ENCODE data around the gene HGFAC.

HGFAC gene

GRCh38 chr4:3396600-3396999 lies 45.2 kb upstream of the HGFAC start:
- H3K9me3 ChIP-seq (ENCODE audit: control insufficient read depth, insufficient read depth, low read length): no peaks in the 10 kb centered on the region

GRCh38 chr4:3397128-3397527 lies 44.6 kb upstream of the HGFAC start:
- 0 out of 2 replicates have a peak, but pooled peaks cover 3% of the 10 kb centered on the region for H3F3A ChIP-seq (ENCODE audit: control insufficient read depth, insufficient read depth)
- no peaks in the 10 kb centered on the region for H3K9me3 ChIP-seq (ENCODE audit: control insufficient read depth, insufficient read depth, low read length)
- H3K9me2 ChIP-seq (replicated peaks; ENCODE audit: control insufficient read depth, low read length): no peaks in the 10 kb centered on the region
- H3K27me3 ChIP-seq (ENCODE audit: control insufficient read depth, low read length): peaks cover 4% of the 10 kb centered on the region; the same call in 1 of the 2 replicates
- H3K36me3 ChIP-seq (ENCODE audit: control insufficient read depth, low read length): no peaks in the 10 kb centered on the region
- H3K4me3 ChIP-seq (ENCODE audit: low read length): no peak overlapping the region
- no peaks in the 10 kb centered on the region for H4K20me1 ChIP-seq (ENCODE audit: control insufficient read depth, insufficient read depth, low read depth, low read length)
- H3K79me2 ChIP-seq (ENCODE audit: control insufficient read depth, low read length): no peaks in the 10 kb centered on the region
- no peak overlapping the region for H3K27ac ChIP-seq (ENCODE audit: low read depth, low read length)
- H3K4me2 ChIP-seq (ENCODE audit: low read length): no peak overlapping the region
- H3K4me1 ChIP-seq (ENCODE audit: control insufficient read depth, low read length): peaks cover 20% of the 10 kb centered on the region
- no peak for TF ChIP-seq CTCF (IDR thresholded peaks at IDR 0.05; ENCODE audit: low read depth, low read length, poor library complexity, severe bottlenecking)
- TF ChIP-seq EZH2phosphoT487 (IDR thresholded peaks at IDR 0.05; ENCODE audit: borderline replicate concordance, low read length): no peak

More at GRCh38 chr4:3396600-3396999, 45.2 kb upstream of the HGFAC start:
- H3K4me3 ChIP-seq (ENCODE audit: low read length): no peak overlapping the region
- H3K36me3 ChIP-seq (ENCODE audit: control insufficient read depth, low read length): no peaks in the 10 kb centered on the region
- no peaks in the 10 kb centered on the region for H3K9me2 ChIP-seq (replicated peaks; ENCODE audit: control insufficient read depth, low read length)
- no peak for TF ChIP-seq EZH2phosphoT487 (IDR thresholded peaks at IDR 0.05; ENCODE audit: borderline replicate concordance, low read length)
- no peak for TF ChIP-seq CTCF (IDR thresholded peaks at IDR 0.05; ENCODE audit: low read depth, low read length, poor library complexity, severe bottlenecking)
- H4K20me1 ChIP-seq (ENCODE audit: control insufficient read depth, insufficient read depth, low read depth, low read length): no peaks in the 10 kb centered on the region
- no peak overlapping the region for H3K4me2 ChIP-seq (ENCODE audit: low read length)
- H3K79me2 ChIP-seq (ENCODE audit: control insufficient read depth, low read length): no peaks in the 10 kb centered on the region
- H3F3A ChIP-seq (ENCODE audit: control insufficient read depth, insufficient read depth): 0 out of 2 replicates have a peak, but pooled peaks cover 3% of the 10 kb centered on the region
- peaks cover 6% of the 10 kb centered on the region; the same call in 1 of the 2 replicates for H3K27me3 ChIP-seq (ENCODE audit: control insufficient read depth, low read length)
- peaks cover 20% of the 10 kb centered on the region for H3K4me1 ChIP-seq (ENCODE audit: control insufficient read depth, low read length)
- H3K27ac ChIP-seq (ENCODE audit: low read depth, low read length): no peak overlapping the region

- H3K9me2 ChIP-seq (replicated peaks; ENCODE audit: control insufficient read depth, low read length): no peaks in the 10 kb centered on the region
- H3K9me3 ChIP-seq (ENCODE audit: control insufficient read depth, insufficient read depth, low read length): no peaks in the 10 kb centered on the region
- H3K4me2 ChIP-seq (ENCODE audit: low read length): peak overlapping the region; percentile 55
- peaks cover 20% of the 10 kb centered on the region for H3K4me1 ChIP-seq (ENCODE audit: control insufficient read depth, low read length)
- H3K27ac ChIP-seq (ENCODE audit: low read depth, low read length): no peak overlapping the region
- no peaks in the 10 kb centered on the region for H3K36me3 ChIP-seq (ENCODE audit: control insufficient read depth, low read length)
- H3K4me3 ChIP-seq (ENCODE audit: low read length): peak overlapping the region; percentile 23
- no peaks in the 10 kb centered on the region for H4K20me1 ChIP-seq (ENCODE audit: control insufficient read depth, insufficient read depth, low read depth, low read length)
- H3F3A ChIP-seq (ENCODE audit: control insufficient read depth, insufficient read depth): 0 out of 2 replicates have a peak, but pooled peaks cover 3% of the 10 kb centered on the region
- TF ChIP-seq EZH2phosphoT487 (IDR thresholded peaks at IDR 0.05; ENCODE audit: borderline replicate concordance, low read length): no peak
- peak; percentile 27 for TF ChIP-seq CTCF (IDR thresholded peaks at IDR 0.05; ENCODE audit: low read depth, low read length, poor library complexity, severe bottlenecking)
- H3K27me3 ChIP-seq (ENCODE audit: control insufficient read depth, low read length): no peaks in the 10 kb centered on the region
- no peaks in the 10 kb centered on the region for H3K79me2 ChIP-seq (ENCODE audit: control insufficient read depth, low read length)
Measured at GRCh38 chr4:3399277-3400194, 42.2 kb upstream of the HGFAC start.
